H9 (cell line): ENCODE results near the gene NECTIN1. TPM values are rescaled to one million over a fixed set of nuclear protein-coding genes. Genes with fewer than 3 reads are reported as not detected.
A peak's percentile ranks its signal among the peaks of the same experiment; 100 is the strongest.

ENCODE experiments used
- DNase-seq: peaks from one replicate; pipeline ENCODE4 v3.0.0-alpha.2; 2017
- H2AFZ ChIP-seq: one replicate; pipeline ENCODE4 v1.6.1; 2013; ENCODE audit warnings: mild to moderate bottlenecking, low read length, control low read depth, moderate library complexity
- H2AK5ac ChIP-seq: 2 replicates; pipeline ENCODE4 v1.6.1; 2013; ENCODE audit warnings: low read length, control low read depth, mixed read lengths; ENCODE audit not compliant: insufficient read length
- H2BK120ac ChIP-seq: one replicate; pipeline ENCODE4 v1.6.1; 2013; ENCODE audit warnings: low read depth, mild to moderate bottlenecking, low read length, control low read depth, inconsistent platforms; ENCODE audit not compliant: poor library complexity, severe bottlenecking
- H2BK12ac ChIP-seq: 2 replicates; pipeline ENCODE4 v1.6.1; 2013; ENCODE audit warnings: low read length, control low read depth, mixed read lengths, low read depth; ENCODE audit not compliant: insufficient read length
- H2BK15ac ChIP-seq: 2 replicates; pipeline ENCODE4 v1.6.1; 2013; ENCODE audit warnings: low read depth, low read length, control low read depth
- H2BK20ac ChIP-seq: one replicate; pipeline ENCODE4 v1.6.1; 2013; ENCODE audit warnings: low read depth, mild to moderate bottlenecking, low read length, control low read depth, inconsistent platforms; ENCODE audit not compliant: poor library complexity, severe bottlenecking
- H2BK5ac ChIP-seq: 2 replicates; pipeline ENCODE4 v1.6.1; 2013; ENCODE audit warnings: low read length, control low read depth, mixed read lengths; ENCODE audit not compliant: insufficient read length
- H3K14ac ChIP-seq: 2 replicates; pipeline ENCODE4 v1.6.1; 2013; ENCODE audit warnings: low read length, control low read depth; ENCODE audit not compliant: insufficient read depth
- H3K18ac ChIP-seq: 2 replicates; pipeline ENCODE4 v1.6.1; 2013; ENCODE audit warnings: low read depth, mild to moderate bottlenecking, mixed read lengths, low read length, control low read depth; ENCODE audit not compliant: insufficient read length
- H3K23ac ChIP-seq: 2 replicates; pipeline ENCODE4 v1.6.1; 2013; ENCODE audit warnings: low read length, control low read depth, mixed read lengths, low read depth; ENCODE audit not compliant: insufficient read length
- H3K23me2 ChIP-seq: 2 replicates; pipeline ENCODE4 v1.6.1; 2013; ENCODE audit warnings: low read depth, mild to moderate bottlenecking, mixed read lengths, low read length, control low read depth; ENCODE audit not compliant: insufficient read length, poor library complexity, severe bottlenecking
- H3K27ac ChIP-seq: 2 replicates; pipeline ENCODE4 v1.5.1; 2013; ENCODE audit warnings: low read length, control low read depth, mixed read lengths, low read depth; ENCODE audit not compliant: insufficient read length
- H3K27me3 ChIP-seq: 2 replicates; pipeline ENCODE4 v1.6.1; 2013; ENCODE audit warnings: low read length, control low read depth, inconsistent platforms; ENCODE audit not compliant: insufficient read depth
- H3K4ac ChIP-seq: 2 replicates; pipeline ENCODE4 v1.6.1; 2013; ENCODE audit warnings: low read depth, mild to moderate bottlenecking, control low read depth, inconsistent platforms, low read length, moderate library complexity
- H3K4me1 ChIP-seq: 2 replicates; pipeline ENCODE4 v1.6.1; 2013; ENCODE audit warnings: low read length, control low read depth, inconsistent platforms; ENCODE audit not compliant: insufficient read depth
- H3K4me2 ChIP-seq: 2 replicates; pipeline ENCODE4 v1.6.1; 2013; ENCODE audit warnings: low read length, control low read depth, mixed read lengths; ENCODE audit not compliant: insufficient read length, insufficient read depth
- H3K56ac ChIP-seq: 2 replicates; pipeline ENCODE4 v1.6.1; 2013; ENCODE audit warnings: low read depth, mild to moderate bottlenecking, mixed read lengths, low read length, control low read depth; ENCODE audit not compliant: insufficient read length
- H3K79me1 ChIP-seq: 2 replicates; pipeline ENCODE4 v1.6.1; 2013; ENCODE audit warnings: low read depth, mild to moderate bottlenecking, moderate library complexity, low read length, control low read depth, inconsistent platforms; ENCODE audit not compliant: insufficient read depth, poor library complexity, severe bottlenecking
- H3K79me2 ChIP-seq: 2 replicates; pipeline ENCODE4 v1.6.1; 2013; ENCODE audit warnings: low read length, control low read depth, inconsistent platforms; ENCODE audit not compliant: insufficient read depth
- H3K9ac ChIP-seq: 2 replicates; pipeline ENCODE4 v1.6.1; 2013; ENCODE audit warnings: low read length, control low read depth, mixed read lengths; ENCODE audit not compliant: insufficient read length; ENCODE audit errors: extremely low read depth
- H3K9me3 ChIP-seq: one replicate; pipeline ENCODE4 v1.6.1; 2013; ENCODE audit warnings: low read depth, low read length, inconsistent platforms; ENCODE audit not compliant: control insufficient read depth
- H3T11ph ChIP-seq: one replicate; pipeline ENCODE4 v1.6.1; 2013; ENCODE audit warnings: mild to moderate bottlenecking, low read length, control low read depth, inconsistent platforms
- H4K20me1 ChIP-seq: one replicate; pipeline ENCODE4 v1.6.1; 2013; ENCODE audit not compliant: control insufficient read depth, insufficient read length, insufficient read depth
- H4K5ac ChIP-seq: 2 replicates; pipeline ENCODE4 v1.6.1; 2013; ENCODE audit warnings: low read depth, mild to moderate bottlenecking, mixed read lengths, low read length, control low read depth; ENCODE audit not compliant: insufficient read length
- H4K8ac ChIP-seq: replicated peaks from 2 replicates; pipeline ENCODE4 v1.6.1; 2013; ENCODE audit warnings: low read length, control low read depth, mixed read lengths, low read depth; ENCODE audit not compliant: insufficient read length
- H4K91ac ChIP-seq: 2 replicates; pipeline ENCODE4 v1.6.1; 2013; ENCODE audit warnings: low read depth, mild to moderate bottlenecking, moderate library complexity, mixed read lengths, low read length, control low read depth; ENCODE audit not compliant: insufficient read length
- H3K27ac Mint-ChIP-seq, 3 experiments: 2 replicates in 2 of 3; 3 replicates in 1 of 3; pipeline ENCODE4 v1.8.0; 2020 to 2021; ENCODE audit warnings: mixed read lengths in 3 of 3, mild to moderate bottlenecking in 1 of 3, moderate library complexity in 1 of 3
- H3K27me3 Mint-ChIP-seq: 2 replicates; pipeline ENCODE4 v1.8.0; 2021; ENCODE audit warnings: low read depth, mild to moderate bottlenecking, moderate library complexity, mixed read lengths
- H3K36me3 Mint-ChIP-seq, 3 experiments: 2 replicates in 2 of 3; 3 replicates in 1 of 3; pipeline ENCODE4 v1.8.0; 2020 to 2021; ENCODE audit warnings: low read depth in 3 of 3, mixed read lengths in 3 of 3; ENCODE audit not compliant: insufficient read depth in 1 of 3
- H3K4me1 Mint-ChIP-seq, 2 experiments: 2 replicates each; pipeline ENCODE4 v1.8.0; 2020; ENCODE audit warnings: mixed read lengths in 2 of 2
- H3K4me3 Mint-ChIP-seq, 2 experiments: 2 replicates in 1 of 2; 3 replicates in 1 of 2; pipeline ENCODE4 v1.8.0; 2020 to 2021; ENCODE audit warnings: mild to moderate bottlenecking in 2 of 2, mixed read lengths in 2 of 2, moderate library complexity in 1 of 2
- H3K9me3 Mint-ChIP-seq, 2 experiments: 2 replicates in 1 of 2; 3 replicates in 1 of 2; pipeline ENCODE4 v1.8.0; 2020; ENCODE audit warnings: mild to moderate bottlenecking in 2 of 2, mixed read lengths in 2 of 2, moderate library complexity in 1 of 2
- WGBS: extraction: QIAGEN DNeasy Blood & Tissue Kit; methylation state at CpG from one replicate; pipeline ENCODE4 v1.1.7; 2013; ENCODE audit warnings: missing lambda C conversion rate, low lambda C conversion rate, mixed read lengths; ENCODE audit not compliant: insufficient read length; ENCODE audit errors: extremely low coverage; 5-methylcytosine and 5-hydroxymethylcytosine counted together
- total RNA-seq: library from RNA; stranded (reverse); gene quantifications from 2 replicates; pipeline ENCODE4 v1.2.1, GENCODE V29; 2021
- TF ChIP-seq, protein P1 (sequence below): fragments of 200-600 bp; sonication (generic); conservative IDR thresholded peaks from 3 replicates; pipeline ENCODE4 v1.8.0; 2021; ENCODE audit warnings: antibody characterized with exemption, mild to moderate bottlenecking

The NECTIN1 gene
- total RNA-seq, 1 experiment from 2014 or later, result 113 TPM

- TF ChIP-seq, protein P1, sequence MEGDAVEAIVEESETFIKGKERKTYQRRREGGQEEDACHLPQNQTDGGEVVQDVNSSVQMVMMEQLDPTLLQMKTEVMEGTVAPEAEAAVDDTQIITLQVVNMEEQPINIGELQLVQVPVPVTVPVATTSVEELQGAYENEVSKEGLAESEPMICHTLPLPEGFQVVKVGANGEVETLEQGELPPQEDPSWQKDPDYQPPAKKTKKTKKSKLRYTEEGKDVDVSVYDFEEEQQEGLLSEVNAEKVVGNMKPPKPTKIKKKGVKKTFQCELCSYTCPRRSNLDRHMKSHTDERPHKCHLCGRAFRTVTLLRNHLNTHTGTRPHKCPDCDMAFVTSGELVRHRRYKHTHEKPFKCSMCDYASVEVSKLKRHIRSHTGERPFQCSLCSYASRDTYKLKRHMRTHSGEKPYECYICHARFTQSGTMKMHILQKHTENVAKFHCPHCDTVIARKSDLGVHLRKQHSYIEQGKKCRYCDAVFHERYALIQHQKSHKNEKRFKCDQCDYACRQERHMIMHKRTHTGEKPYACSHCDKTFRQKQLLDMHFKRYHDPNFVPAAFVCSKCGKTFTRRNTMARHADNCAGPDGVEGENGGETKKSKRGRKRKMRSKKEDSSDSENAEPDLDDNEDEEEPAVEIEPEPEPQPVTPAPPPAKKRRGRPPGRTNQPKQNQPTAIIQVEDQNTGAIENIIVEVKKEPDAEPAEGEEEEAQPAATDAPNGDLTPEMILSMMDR, result no peak
- Mint-ChIP-seq H3K27me3 (peaks cover 24% of the 10 kb centered on the region), H3K36me3 (peaks cover 0 to 8% (median 0%) of the 10 kb centered on the region in 3 experiments; a peak in 2 of 7 replicates), H3K4me1 (peaks cover 30 to 32% of the 10 kb centered on the region in 2 experiments), H3K4me3 (peak overlapping the region in 1 of 2 experiments; percentile 2; a peak in 1 of 5 replicates), H3K27ac (peak overlapping the region; percentile 24 to 97 (median 93); a peak in 6 of 7 replicates), H3K9me3 (peaks cover 8 to 13% of the 10 kb centered on the region in 2 experiments; a peak in 3 of 5 replicates)
- peak overlapping the region; percentile 80 for H3T11ph ChIP-seq
- WGBS, result no CpG with 5 or more reads among the region's 4 CpGs
- no peak overlapping the region for H2BK15ac ChIP-seq
- peak; percentile 69 for DNase-seq
- peak overlapping the region; percentile 4 for H2BK5ac ChIP-seq
- H3K56ac ChIP-seq, result no peak overlapping the region
- H2BK120ac ChIP-seq, result peak overlapping the region; percentile 90
- H3K4me2 ChIP-seq, result no peak overlapping the region
- no peak overlapping the region; the same call in 1 of the 2 replicates for H3K4ac ChIP-seq
- H3K14ac ChIP-seq, result peak overlapping the region; percentile 17; the same call in 1 of the 2 replicates
- no peak overlapping the region for H2BK20ac ChIP-seq
- peak overlapping the region; percentile 68 for H3K18ac ChIP-seq
- H4K5ac ChIP-seq, result no peak overlapping the region
- H3K9ac ChIP-seq, result no peak overlapping the region
- no peak overlapping the region for H2AK5ac ChIP-seq
- no peak overlapping the region for H4K91ac ChIP-seq
- H3K9me3 ChIP-seq, result no peaks in the 10 kb centered on the region
- peaks cover 10% of the 10 kb centered on the region; the same call in 1 of the 2 replicates for H3K4me1 ChIP-seq
- H2AFZ ChIP-seq, result no peak overlapping the region
- no peaks in the 10 kb centered on the region; the same call in 1 of the 2 replicates for H3K27me3 ChIP-seq
- peak overlapping the region; percentile 24 for H3K27ac ChIP-seq
- no peak overlapping the region for H3K23ac ChIP-seq
- H3K23me2 ChIP-seq, result no peaks in the 10 kb centered on the region
- no peaks in the 10 kb centered on the region for H3K79me2 ChIP-seq
- H3K79me1 ChIP-seq, result no peaks in the 10 kb centered on the region
- H4K20me1 ChIP-seq, result no peaks in the 10 kb centered on the region
- peak overlapping the region; percentile 84 for H2BK12ac ChIP-seq
- H4K8ac ChIP-seq, result no peak overlapping the region
Observed at GRCh38 chr11:119590651-119591351, 138.2 kb downstream of the NECTIN1 start.
